ENCODE data around the gene DISC1. TPM values are rescaled to one million over a fixed set of nuclear protein-coding genes. Genes with fewer than 3 reads are reported as not detected.
A peak's percentile ranks its signal among the peaks of the same experiment; 100 is the strongest.
"Not testable (repeated sequence)": the region's sequence is repeated elsewhere in the genome, so short reads cannot be mapped to it uniquely, and the experiment has no call there.

The DISC1 gene
- total RNA-seq, 2 donors from 2014 or later: 3.1 to 12.4 TPM

DNA sequence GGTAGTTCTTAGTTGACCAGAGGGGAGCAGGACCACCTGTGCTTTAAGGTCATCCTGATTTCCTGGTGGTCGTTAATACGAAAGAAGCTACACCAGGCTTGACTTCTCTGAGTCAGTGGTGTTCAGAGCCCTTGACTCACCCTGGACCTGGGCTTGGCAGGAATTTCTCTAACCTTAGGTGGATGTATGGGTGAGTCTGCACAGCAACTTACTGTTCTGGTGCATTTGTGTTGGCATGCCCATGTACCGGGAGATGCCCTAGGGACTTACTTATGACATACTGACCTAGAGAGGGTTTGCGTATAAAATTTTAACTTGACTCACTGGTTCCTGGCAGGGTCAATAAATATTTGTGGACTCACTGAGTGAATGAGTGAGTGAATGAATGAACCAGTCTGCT lies 304.6 kb downstream of the DISC1 start:
- H3K27ac Mint-ChIP-seq: no peak overlapping the region
- H3K9me3 Mint-ChIP-seq: no peaks in the 10 kb centered on the region
- DNase-seq (ENCODE audit: low spot score in 2 of 2): no peak

DNA sequence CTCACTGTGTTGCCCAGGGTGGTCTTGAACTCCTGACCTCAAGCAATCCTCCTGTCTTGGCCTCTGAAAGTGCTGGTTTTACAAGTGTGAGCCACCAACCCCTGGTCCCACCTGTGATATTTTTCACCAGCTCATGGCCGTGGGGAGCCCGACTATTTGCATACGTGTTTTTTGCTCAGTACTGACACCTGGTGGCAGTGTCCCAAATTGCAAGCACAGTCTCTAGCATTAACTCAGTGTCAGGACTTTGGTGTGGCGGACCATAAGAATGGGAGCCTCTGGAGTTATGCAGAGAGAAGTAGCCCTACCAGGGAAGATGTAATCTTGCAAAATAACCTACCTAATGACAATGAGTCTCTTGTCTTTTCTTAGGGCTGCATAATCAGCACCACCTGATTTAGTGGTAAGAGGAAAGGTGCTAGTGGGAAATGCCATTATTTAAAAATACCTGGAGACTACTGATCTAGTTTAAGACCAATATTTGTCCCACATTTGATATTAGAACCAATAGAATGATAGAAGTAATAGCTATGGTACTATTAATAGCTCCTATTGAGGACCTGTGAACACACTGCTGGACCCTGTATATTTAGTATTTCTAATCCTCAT lies 305.4 kb downstream of the DISC1 start:
- DNase-seq (ENCODE audit: low spot score in 2 of 2) (peak in 1 of 2 donors; percentile 46), ATAC-seq (peak in 1 of 2 donors; percentile 51)
- no peaks in the 10 kb centered on the region for H3K9me3 Mint-ChIP-seq
- no peaks in the 10 kb centered on the region for H3K36me3 Mint-ChIP-seq
- H3K27ac Mint-ChIP-seq: no peak overlapping the region

More for the DNA sequence above, 304.6 kb downstream of the DISC1 start:
- ATAC-seq: peak in 1 of 2 donors; percentile 26
- H3K36me3 Mint-ChIP-seq: no peaks in the 10 kb centered on the region

DNA sequence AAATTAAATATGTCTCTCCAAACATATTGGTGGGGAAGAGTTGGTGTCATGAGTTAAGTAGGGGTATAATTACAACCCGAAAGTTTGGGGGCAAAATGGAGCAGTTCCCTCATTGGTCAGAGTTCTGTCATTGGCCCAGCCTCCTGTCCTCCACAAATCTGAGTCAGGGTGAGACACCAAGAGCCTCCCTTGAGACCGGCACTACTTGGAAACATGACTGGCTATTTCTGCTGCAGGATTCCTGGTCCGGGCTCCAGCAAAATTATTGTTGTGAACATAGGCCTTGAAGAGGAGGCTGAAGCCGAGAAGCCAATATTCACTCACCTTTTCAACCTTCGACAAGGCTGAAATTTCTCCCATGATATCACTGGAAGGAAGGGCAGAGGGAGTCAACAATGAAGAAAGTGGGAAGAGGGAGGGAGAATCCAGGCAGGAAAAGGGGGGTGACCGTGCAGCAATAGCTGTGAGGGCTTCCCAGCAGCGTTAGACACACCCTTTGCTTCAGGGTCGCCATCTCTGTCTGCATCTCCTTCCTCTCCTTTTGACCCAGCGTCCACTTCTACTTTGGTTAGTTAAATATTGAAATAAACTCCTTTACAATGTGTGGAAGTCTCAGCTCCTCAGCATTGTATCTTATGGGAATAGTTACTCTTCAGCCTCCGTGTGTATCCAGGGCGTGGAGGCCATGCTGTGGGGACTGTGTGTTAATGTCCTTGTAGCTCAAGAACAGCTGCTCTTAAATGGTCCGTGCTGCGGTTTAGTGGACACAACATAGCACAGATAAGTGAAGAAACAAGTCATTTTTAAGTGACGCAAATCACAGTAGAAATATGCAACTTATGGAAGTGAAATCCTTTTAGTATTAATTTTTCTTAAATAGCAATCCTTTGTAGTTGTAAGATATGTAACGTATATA lies 307.4 kb downstream of the DISC1 start:
- no peaks in the 10 kb centered on the region for H3K9me3 Mint-ChIP-seq
- ATAC-seq: no peak

GRCh38 chr1:231934797-231935196 lies 308.2 kb downstream of the DISC1 start:
- ATAC-seq (no peak), DNase-seq (ENCODE audit: low spot score in 2 of 2) (no peak)
- no peaks in the 10 kb centered on the region for H3K36me3 Mint-ChIP-seq
- H3K27ac Mint-ChIP-seq: no peak overlapping the region
- H3K9me3 Mint-ChIP-seq: no peaks in the 10 kb centered on the region

More for the DNA sequence above, 307.4 kb downstream of the DISC1 start:
- no peak for DNase-seq (ENCODE audit: low spot score in 2 of 2)
- Mint-ChIP-seq H3K36me3 (no peaks in the 10 kb centered on the region), H3K27ac (no peak overlapping the region)

DNA sequence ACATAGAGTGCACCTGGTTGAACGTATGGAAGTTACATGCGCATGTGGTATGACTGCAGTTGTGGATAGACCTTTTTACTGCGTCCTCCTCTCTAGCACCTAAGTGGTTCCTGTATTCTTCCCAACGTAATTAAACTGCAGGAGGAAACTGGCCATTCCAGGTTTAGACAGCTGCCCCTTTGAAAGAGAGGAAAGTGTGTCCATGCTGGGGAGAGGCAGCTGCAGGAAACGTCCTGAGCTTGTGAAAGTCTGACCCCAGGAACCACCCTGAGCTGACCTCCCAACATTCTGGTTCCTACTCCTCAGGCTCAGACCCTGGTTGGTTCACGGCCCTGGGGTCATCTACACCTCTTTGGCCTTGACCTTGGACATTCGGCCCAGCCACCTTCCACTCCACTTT lies 309.3 kb downstream of the DISC1 start:
- Mint-ChIP-seq H3K36me3 (peaks cover 0 to 4% of the 10 kb centered on the region in 2 donors), H3K27ac (no peak overlapping the region), H3K9me3 (no peaks in the 10 kb centered on the region)
- ATAC-seq: no peak
- DNase-seq (ENCODE audit: low spot score in 2 of 2): no peak

- Mint-ChIP-seq H3K36me3 (peaks cover 0 to 4% of the 10 kb centered on the region in 2 donors), H3K9me3 (no peaks in the 10 kb centered on the region), H3K27ac (no peak overlapping the region)
- DNase-seq (ENCODE audit: low spot score in 2 of 2): no peak
- ATAC-seq: no peak
Observed at GRCh38 chr1:231936983-231937775, 310.6 kb downstream of the DISC1 start.

GRCh38 chr1:231938211-231938610 lies 311.6 kb downstream of the DISC1 start:
- Mint-ChIP-seq H3K9me3 (no peaks in the 10 kb centered on the region), H3K27ac (no peak overlapping the region), H3K36me3 (peaks cover 0 to 9% of the 10 kb centered on the region in 2 donors)
- DNase-seq (ENCODE audit: low spot score in 2 of 2): no peak
- no peak for ATAC-seq

GRCh38 chr1:231938711-231939110 lies 312.1 kb downstream of the DISC1 start:
- peaks cover 0 to 10% of the 10 kb centered on the region in 2 donors for H3K36me3 Mint-ChIP-seq
- no peak overlapping the region for H3K27ac Mint-ChIP-seq
- no peak for DNase-seq (ENCODE audit: low spot score in 2 of 2)
- H3K9me3 Mint-ChIP-seq: no peaks in the 10 kb centered on the region
- no peak for ATAC-seq

GRCh38 chr1:231939118-231939517 lies 312.5 kb downstream of the DISC1 start:
- no peak overlapping the region for H3K27ac Mint-ChIP-seq

GRCh38 chr1:231940116-231940515 lies 313.5 kb downstream of the DISC1 start:
- DNase-seq (ENCODE audit: low spot score in 2 of 2): no peak
- Mint-ChIP-seq H3K9me3 (peaks cover 3 to 4% of the 10 kb centered on the region in 2 donors), H3K27ac (peak overlapping the region in 1 of 2 donors; percentile 4), H3K36me3 (peaks cover 0 to 14% of the 10 kb centered on the region in 2 donors)
- ATAC-seq: no peak

More at GRCh38 chr1:231939118-231939517, 312.5 kb downstream of the DISC1 start:
- DNase-seq (ENCODE audit: low spot score in 2 of 2) (no peak), ATAC-seq (no peak)
- Mint-ChIP-seq H3K9me3 (no peaks in the 10 kb centered on the region), H3K36me3 (peaks cover 0 to 10% of the 10 kb centered on the region in 2 donors)

GRCh38 chr1:231940701-231941100 lies 314.1 kb downstream of the DISC1 start:
- H3K36me3 Mint-ChIP-seq: peaks cover 0 to 20% of the 10 kb centered on the region in 2 donors
- ATAC-seq (no peak), DNase-seq (ENCODE audit: low spot score in 2 of 2) (no peak)
- H3K27ac Mint-ChIP-seq: no peak overlapping the region
- peaks cover 6 to 8% of the 10 kb centered on the region in 2 donors for H3K9me3 Mint-ChIP-seq

- ATAC-seq: no peak
- H3K27ac Mint-ChIP-seq: no peak overlapping the region
- H3K9me3 Mint-ChIP-seq: peaks cover 9 to 12% of the 10 kb centered on the region in 2 donors
- H3K36me3 Mint-ChIP-seq: peaks cover 7 to 32% of the 10 kb centered on the region in 2 donors
- DNase-seq (ENCODE audit: low spot score in 2 of 2): no peak
Observed at GRCh38 chr1:231943084-231943483, 316.5 kb downstream of the DISC1 start.

- not testable (repeated sequence) for H3K27ac Mint-ChIP-seq; ATAC-seq; DNase-seq (ENCODE audit: low spot score in 2 of 2)
- Mint-ChIP-seq H3K36me3 (peaks cover 11 to 25% of the 10 kb centered on the region in 2 donors), H3K9me3 (peaks cover 9 to 12% of the 10 kb centered on the region in 2 donors)
Observed at GRCh38 chr1:231948102-231948501, 321.5 kb downstream of the DISC1 start.

GRCh38 chr1:231949277-231950091 lies 322.9 kb downstream of the DISC1 start:
- ATAC-seq (no peak), DNase-seq (ENCODE audit: low spot score in 2 of 2) (no peak)
- Mint-ChIP-seq H3K27ac (no peak overlapping the region), H3K36me3 (peaks cover 11 to 29% of the 10 kb centered on the region in 2 donors), H3K9me3 (peaks cover 9 to 15% of the 10 kb centered on the region in 2 donors)

GRCh38 chr1:231950331-231951128 lies 323.9 kb downstream of the DISC1 start:
- DNase-seq (ENCODE audit: low spot score in 2 of 2) (no peak), ATAC-seq (no peak)
- Mint-ChIP-seq H3K36me3 (peaks cover 11 to 21% of the 10 kb centered on the region in 2 donors), H3K27ac (no peak overlapping the region), H3K9me3 (peaks cover 3 to 13% of the 10 kb centered on the region in 2 donors)

Measured in activated naive CD4-positive, alpha-beta T cell treated with anti-CD3 and anti-CD28 coated beads, Interleukin-2, amount 50 U/mL, for 72 hours (primary cell).